Epithelial cell of esophagus (primary cell): Measurements from ENCODE around the gene CDC45.
A peak's percentile ranks its signal among the peaks of the same experiment; 100 is the strongest.

Experiments used
- DNase-seq: peaks from one replicate; pipeline ENCODE4 v3.0.0; 2010; ENCODE audit warnings: low read depth
- H3K4me3 ChIP-seq: 2 replicates; pipeline ENCODE4 v1.5.1; 2011; ENCODE audit warnings: mild to moderate bottlenecking, low read length, control low read depth
- TF ChIP-seq, protein P1 (sequence below): IDR thresholded peaks from 2 replicates; pipeline ENCODE4 v1.5.1; 2011; ENCODE audit warnings: low read depth, mild to moderate bottlenecking, low read length, control low read depth, inconsistent platforms; ENCODE audit not compliant: insufficient read depth; ENCODE audit errors: missing control alignments

The CDC45 gene

DNA sequence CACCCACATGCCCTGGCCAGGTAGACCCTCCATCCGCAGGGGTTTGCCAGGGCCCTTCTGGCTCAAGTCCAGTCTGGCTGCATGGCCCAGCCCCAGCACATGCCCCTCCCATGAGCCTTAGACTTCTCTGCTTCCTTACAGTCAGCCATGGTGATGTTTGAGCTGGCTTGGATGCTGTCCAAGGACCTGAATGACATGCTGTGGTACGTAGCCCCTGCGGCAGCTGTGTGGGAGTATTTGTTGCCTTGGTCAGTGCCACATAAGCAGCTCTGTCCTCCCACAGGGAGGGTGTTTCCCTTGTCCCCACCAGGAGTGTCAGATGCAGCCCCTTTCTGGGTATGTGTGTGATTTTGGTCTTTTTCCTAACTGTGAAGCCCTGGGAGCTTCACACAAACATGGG is 17.5 kb downstream of the CDC45 start:
- no peak overlapping the region for H3K4me3 ChIP-seq
- DNase-seq, result peak; percentile 93
- TF ChIP-seq, protein P1, sequence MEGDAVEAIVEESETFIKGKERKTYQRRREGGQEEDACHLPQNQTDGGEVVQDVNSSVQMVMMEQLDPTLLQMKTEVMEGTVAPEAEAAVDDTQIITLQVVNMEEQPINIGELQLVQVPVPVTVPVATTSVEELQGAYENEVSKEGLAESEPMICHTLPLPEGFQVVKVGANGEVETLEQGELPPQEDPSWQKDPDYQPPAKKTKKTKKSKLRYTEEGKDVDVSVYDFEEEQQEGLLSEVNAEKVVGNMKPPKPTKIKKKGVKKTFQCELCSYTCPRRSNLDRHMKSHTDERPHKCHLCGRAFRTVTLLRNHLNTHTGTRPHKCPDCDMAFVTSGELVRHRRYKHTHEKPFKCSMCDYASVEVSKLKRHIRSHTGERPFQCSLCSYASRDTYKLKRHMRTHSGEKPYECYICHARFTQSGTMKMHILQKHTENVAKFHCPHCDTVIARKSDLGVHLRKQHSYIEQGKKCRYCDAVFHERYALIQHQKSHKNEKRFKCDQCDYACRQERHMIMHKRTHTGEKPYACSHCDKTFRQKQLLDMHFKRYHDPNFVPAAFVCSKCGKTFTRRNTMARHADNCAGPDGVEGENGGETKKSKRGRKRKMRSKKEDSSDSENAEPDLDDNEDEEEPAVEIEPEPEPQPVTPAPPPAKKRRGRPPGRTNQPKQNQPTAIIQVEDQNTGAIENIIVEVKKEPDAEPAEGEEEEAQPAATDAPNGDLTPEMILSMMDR, result no peak

DNA sequence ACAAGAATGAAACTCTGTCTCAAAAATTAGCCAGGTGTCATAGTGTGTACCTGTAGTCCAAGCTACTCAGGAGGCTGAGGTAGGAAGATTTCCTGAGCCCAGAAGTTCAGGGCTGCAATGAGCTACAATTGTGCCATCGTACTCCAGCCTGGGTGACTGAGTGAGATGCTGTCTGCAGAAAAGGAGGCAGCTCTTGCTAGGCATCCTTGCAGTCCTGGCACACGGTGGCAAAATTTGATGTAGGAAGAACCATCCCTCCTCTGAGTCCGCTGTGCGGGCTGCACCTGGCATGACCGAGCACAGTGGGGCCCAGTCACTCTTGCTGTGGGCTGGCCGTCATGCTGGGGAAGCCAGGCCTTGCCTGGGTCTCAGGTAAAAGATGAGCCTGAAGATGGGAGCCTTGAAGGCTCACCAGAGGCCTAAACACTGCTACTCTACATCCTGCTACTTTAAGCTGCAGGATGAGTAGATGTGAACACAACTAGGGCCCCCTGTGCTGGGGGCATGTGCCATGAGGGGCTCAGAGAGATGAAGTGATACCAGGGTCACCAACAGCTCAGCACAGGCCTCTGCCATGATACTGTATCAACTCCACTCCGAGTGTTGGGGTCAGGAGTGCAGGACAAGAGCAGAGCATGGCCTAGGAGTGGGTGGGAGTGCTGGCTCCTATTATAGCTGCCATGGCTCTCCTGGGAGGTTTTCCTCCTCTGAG is 18.6 kb downstream of the CDC45 start:
- no peak for DNase-seq
- no peak overlapping the region for H3K4me3 ChIP-seq
- TF ChIP-seq, protein P1, result no peak

DNA sequence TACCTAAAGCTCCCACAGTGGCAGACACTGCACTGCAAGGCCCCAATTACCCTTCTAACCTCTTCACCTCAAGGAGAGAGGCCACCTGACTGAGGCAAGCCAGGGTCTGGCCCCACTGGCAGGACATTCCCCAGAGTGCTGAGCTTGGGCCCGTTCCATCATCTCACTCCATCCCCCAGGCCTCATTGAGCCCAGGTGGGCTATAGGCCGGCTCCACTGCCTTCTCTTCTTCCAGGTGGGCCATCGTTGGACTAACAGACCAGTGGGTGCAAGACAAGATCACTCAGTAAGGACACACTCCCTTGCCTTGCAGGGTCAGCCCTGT is 19.1 kb downstream of the CDC45 start:
- H3K4me3 ChIP-seq, result no peak overlapping the region
- no peak for DNase-seq
- TF ChIP-seq, protein P1, result no peak

DNA sequence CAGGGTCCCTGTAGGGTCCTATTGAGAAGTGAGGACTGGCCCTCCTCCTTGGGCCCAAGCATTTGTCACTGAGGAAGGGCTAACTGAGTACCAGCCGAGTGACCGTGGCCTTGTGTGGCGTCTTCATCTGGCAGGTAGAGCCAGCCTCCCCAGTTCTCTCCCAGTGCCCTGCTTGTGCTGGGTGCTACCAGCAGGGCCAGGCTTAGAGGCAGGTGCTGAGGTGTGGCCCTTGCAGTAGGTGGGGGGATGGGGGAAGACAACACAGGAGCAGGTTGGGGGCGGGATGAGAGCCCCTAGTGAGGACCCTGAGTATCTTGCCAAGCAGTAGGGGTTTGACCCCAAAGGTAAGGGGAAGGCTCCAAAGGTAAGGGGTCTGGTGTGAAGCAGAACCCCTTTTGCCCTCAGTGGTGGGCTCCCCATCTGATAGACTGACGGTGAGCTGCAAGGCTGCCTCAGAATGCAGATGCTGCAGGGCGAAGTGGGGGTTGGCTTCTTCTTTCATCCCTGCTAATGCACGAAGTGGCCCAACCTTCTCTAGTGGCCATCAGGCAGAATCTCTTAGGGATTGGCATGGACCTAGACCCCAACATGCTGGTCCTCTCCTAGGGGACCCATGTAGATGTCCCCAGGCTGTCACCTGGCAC is 19.6 kb downstream of the CDC45 start:
- H3K4me3 ChIP-seq, result no peak overlapping the region
- TF ChIP-seq, protein P1, result no peak
- DNase-seq, result no peak

DNA sequence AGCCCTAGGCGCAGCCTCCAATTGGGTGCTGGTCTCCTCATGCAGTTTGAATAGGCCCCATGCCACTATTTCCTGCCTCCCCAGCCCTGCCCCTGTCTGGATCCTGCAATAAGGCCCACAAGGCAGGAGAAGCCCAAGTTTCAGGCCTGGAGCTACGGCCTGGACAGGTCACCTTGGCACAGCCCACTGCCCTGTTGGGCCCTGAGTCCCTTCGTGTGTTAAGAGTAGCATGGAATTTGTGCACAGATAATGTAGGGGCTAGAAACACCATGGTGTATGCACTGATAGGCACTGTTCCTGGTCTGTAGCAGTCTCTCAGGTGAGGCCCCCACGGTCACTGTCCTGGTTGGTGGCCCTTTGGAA is 20.1 kb downstream of the CDC45 start:
- TF ChIP-seq, protein P1, result no peak

DNA sequence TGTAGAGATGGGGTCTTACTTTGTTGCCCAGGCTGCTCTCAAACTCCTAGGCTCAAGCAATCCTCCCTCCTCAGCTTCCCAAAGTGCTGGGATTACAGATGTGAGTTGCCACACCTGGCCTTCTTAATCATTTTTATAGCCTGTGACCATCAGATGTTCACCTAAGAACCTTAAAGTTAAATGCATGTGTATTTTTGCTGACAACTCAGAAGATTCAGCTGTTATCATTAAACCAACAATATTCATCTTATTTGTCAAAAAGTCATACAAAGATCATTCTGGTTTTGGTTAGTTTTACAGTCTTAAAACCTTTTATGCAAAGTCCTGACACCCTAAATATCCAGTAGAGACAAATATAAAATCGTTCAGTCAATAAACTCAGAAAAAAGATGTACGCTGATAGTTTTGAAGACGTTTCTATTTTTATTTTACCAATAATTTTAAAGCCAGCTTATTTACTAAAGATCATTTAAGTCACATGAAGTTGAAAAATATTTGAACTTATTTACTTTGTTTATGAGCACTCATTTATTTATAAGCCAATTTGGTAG is 22.3 kb downstream of the CDC45 start:
- DNase-seq, result no peak
- no peak overlapping the region for H3K4me3 ChIP-seq
- TF ChIP-seq, protein P1, result no peak

More for the DNA sequence above, 20.1 kb downstream of the CDC45 start:
- no peak for DNase-seq
- no peak overlapping the region for H3K4me3 ChIP-seq
